H1 (cell line): ENCODE measurements around the gene RNF26. TPM values are rescaled to one million over a fixed set of nuclear protein-coding genes. Genes with fewer than 3 reads are reported as not detected.

Source experiments
- CTCF ChIA-PET: fragments of 300-600 bp; sonication (Branson Sonifier 250); formaldehyde crosslinking; loops from one replicate; lab custom pipeline; 2021; ENCODE audit not compliant: partially characterized antibody; lab: Charles Lee
- POLR2A ChIA-PET: fragments of 300-600 bp; sonication (Branson Sonifier 250); formaldehyde crosslinking; loops from one replicate; lab custom pipeline; 2021; ENCODE audit warnings: inconsistent platforms; ENCODE audit not compliant: partially characterized antibody; lab: Charles Lee
- DNase-seq, 2 experiments: peaks; one replicate each; pipeline versions ENCODE4 v3.0.0 to v3.0.0-alpha.2; 2010 to 2022; ENCODE audit warnings: low spot score in 2 of 2, low read depth in 1 of 2, mixed read lengths in 1 of 2
- FAIRE-seq: peaks from 2 replicates; lab custom pipeline; 2011; peaks lifted over from hg19 to GRCh38; lab: Jason Lieb, UNC
- H2AFZ ChIP-seq: 2 replicates; pipeline ENCODE4 v1.8.1; 2012; ENCODE audit warnings: low read length, inconsistent platforms
- H2AK5ac ChIP-seq: 2 replicates; pipeline ENCODE4 v1.6.1; 2013; ENCODE audit warnings: low read depth, low read length
- H2BK120ac ChIP-seq: replicated peaks from 2 replicates; pipeline ENCODE3; 2013; ENCODE audit warnings: low read depth, low read length, inconsistent platforms
- H2BK12ac ChIP-seq: 2 replicates; pipeline ENCODE4 v1.6.1; 2013; ENCODE audit warnings: low read depth, low read length
- H2BK15ac ChIP-seq: 2 replicates; pipeline ENCODE4 v1.6.1; 2013; ENCODE audit warnings: low read length
- H2BK20ac ChIP-seq: 2 replicates; pipeline ENCODE4 v1.6.1; 2013; ENCODE audit warnings: low read length
- H2BK5ac ChIP-seq: 2 replicates; pipeline ENCODE4 v1.6.1; 2013; ENCODE audit warnings: low read depth, low read length
- H3K14ac ChIP-seq: 2 replicates; pipeline ENCODE4 v1.6.1; 2013; ENCODE audit warnings: inconsistent platforms; ENCODE audit not compliant: insufficient read length
- H3K18ac ChIP-seq: 2 replicates; pipeline ENCODE4 v1.6.1; 2013; ENCODE audit warnings: low read length; ENCODE audit errors: extremely low read depth
- H3K23ac ChIP-seq: 2 replicates; pipeline ENCODE4 v1.6.1; 2013; ENCODE audit warnings: inconsistent platforms; ENCODE audit not compliant: insufficient read length
- H3K23me2 ChIP-seq: 2 replicates; pipeline ENCODE4 v1.6.1; 2013; ENCODE audit warnings: low read depth, low read length
- H3K27ac ChIP-seq: 2 replicates; pipeline ENCODE4 v1.6.1; 2011; ENCODE audit warnings: low read depth, low read length, inconsistent platforms
- H3K27me3 ChIP-seq, 4 experiments: replicated peaks in 1 of 4; 1 replicate in 1 of 4; 2 replicates in 3 of 4; pipeline versions ENCODE4 v1.6.1 to v1.8.1; 2011 to 2013; ENCODE audit warnings: low read length in 3 of 4, mild to moderate bottlenecking in 3 of 4, inconsistent platforms in 2 of 4, mixed read lengths in 2 of 4, moderate library complexity in 1 of 4; ENCODE audit not compliant: control insufficient read depth in 3 of 4, insufficient read depth in 3 of 4; ENCODE audit errors: extremely low read depth in 1 of 4
- H3K36me3 ChIP-seq, 4 experiments: 2 replicates each; pipeline versions ENCODE4 v1.6.1 to v1.8.1; 2011 to 2013; ENCODE audit warnings: mild to moderate bottlenecking in 4 of 4, low read length in 3 of 4, moderate library complexity in 2 of 4, control low read depth in 1 of 4, inconsistent platforms in 1 of 4; ENCODE audit not compliant: insufficient read depth in 4 of 4, control insufficient read depth in 2 of 4
- H3K4ac ChIP-seq: replicated peaks from 2 replicates; pipeline ENCODE3; 2013; ENCODE audit warnings: low read length, low read depth, mixed read lengths, inconsistent platforms; ENCODE audit not compliant: insufficient read length
- H3K4me1 ChIP-seq, 4 experiments: replicated peaks in 1 of 4; 1 replicate in 1 of 4; 2 replicates in 3 of 4; pipeline versions ENCODE4 v1.6.1 to v1.8.1; 2011 to 2013; ENCODE audit warnings: low read length in 3 of 4, inconsistent platforms in 2 of 4, mixed read lengths in 1 of 4; ENCODE audit not compliant: insufficient read depth in 4 of 4, control insufficient read depth in 3 of 4
- H3K4me2 ChIP-seq, 2 experiments: 2 replicates each; pipeline versions ENCODE4 v1.6.1 to v1.8.1; 2011 to 2013; ENCODE audit warnings: low read depth in 2 of 2, low read length in 2 of 2, control low read depth in 1 of 2, inconsistent platforms in 1 of 2, mild to moderate bottlenecking in 1 of 2; ENCODE audit not compliant: insufficient read depth in 1 of 2
- H3K4me3 ChIP-seq, 4 experiments: fragments of 200-600, 300-600 bp in 1 of 4; sonication (generic), shearing (Covaris generic), sonication (Bioruptor Twin) in 1 of 4; 2 replicates each; pipeline versions ENCODE4 v1.5.1 to v1.8.1; 2011 to 2016; ENCODE audit warnings: low read length in 4 of 4, low read depth in 3 of 4, control low read depth in 2 of 4, inconsistent platforms in 2 of 4, mild to moderate bottlenecking in 2 of 4, mixed read lengths in 1 of 4, moderate library complexity in 1 of 4; ENCODE audit not compliant: insufficient read depth in 2 of 4; ENCODE audit errors: extremely low read depth in 1 of 4
- H3K56ac ChIP-seq: replicated peaks from 2 replicates; pipeline ENCODE3; 2013; ENCODE audit warnings: low read depth, mild to moderate bottlenecking, mixed read lengths, low read length, inconsistent platforms; ENCODE audit not compliant: insufficient read length
- H3K79me1 ChIP-seq: 2 replicates; pipeline ENCODE4 v1.6.1; 2013; ENCODE audit warnings: low read depth, low read length, control low read depth
- H3K79me2 ChIP-seq, 2 experiments: 2 replicates each; pipeline versions ENCODE4 v1.6.1 to v1.8.1; 2012 to 2013; ENCODE audit warnings: low read length in 2 of 2, mild to moderate bottlenecking in 2 of 2, inconsistent platforms in 1 of 2; ENCODE audit not compliant: insufficient read depth in 2 of 2, control insufficient read depth in 1 of 2
- H3K9ac ChIP-seq, 4 experiments: replicated peaks in 1 of 4; 1 replicate in 1 of 4; 2 replicates in 3 of 4; pipeline versions ENCODE4 v1.6.1 to v1.8.1; 2011 to 2013; ENCODE audit warnings: low read depth in 3 of 4, low read length in 3 of 4, control low read depth in 2 of 4, mild to moderate bottlenecking in 2 of 4, moderate library complexity in 2 of 4, inconsistent platforms in 1 of 4; ENCODE audit errors: extremely low read depth in 1 of 4
- H3K9me3 ChIP-seq, 2 experiments: 2 replicates each; pipeline versions ENCODE4 v1.6.1 to v1.8.1; 2012 to 2013; ENCODE audit warnings: mild to moderate bottlenecking in 2 of 2, moderate library complexity in 2 of 2, control low read depth in 1 of 2, inconsistent platforms in 1 of 2, low read depth in 1 of 2, low read length in 1 of 2, mixed read lengths in 1 of 2; ENCODE audit not compliant: insufficient read depth in 2 of 2
- H4K20me1 ChIP-seq, 2 experiments: replicated peaks in 1 of 2; 2 replicates each; pipeline versions ENCODE3 to v1.8.1; 2011 to 2013; ENCODE audit warnings: inconsistent platforms in 2 of 2, low read length in 2 of 2, mild to moderate bottlenecking in 1 of 2; ENCODE audit not compliant: insufficient read depth in 2 of 2, control insufficient read depth in 1 of 2
- H4K5ac ChIP-seq: 2 replicates; pipeline ENCODE4 v1.6.1; 2013; ENCODE audit warnings: low read length, low read depth, mixed read lengths, inconsistent platforms; ENCODE audit not compliant: insufficient read length
- H4K8ac ChIP-seq: 2 replicates; pipeline ENCODE4 v1.8.0; 2013; ENCODE audit warnings: mild to moderate bottlenecking, moderate library complexity, low read length, inconsistent platforms; ENCODE audit not compliant: insufficient read depth; ENCODE audit errors: extremely low read depth
- H4K91ac ChIP-seq: replicated peaks from 2 replicates; pipeline ENCODE3; 2013; ENCODE audit warnings: low read length, mixed read lengths, inconsistent platforms; ENCODE audit not compliant: insufficient read length
- BACH1 ChIP-seq: IDR thresholded peaks from 2 replicates; pipeline ENCODE4 v1.6.1; 2012; ENCODE audit warnings: low read length, improper control_type of control experiment
- CEBPB ChIP-seq: IDR thresholded peaks from 2 replicates; pipeline ENCODE4 v1.6.1; 2012; ENCODE audit warnings: low read depth, low read length
- CHD1 ChIP-seq: IDR thresholded peaks from 2 replicates; pipeline ENCODE4 v1.6.1; 2012; ENCODE audit warnings: low read depth, low read length, improper control_type of control experiment
- CTCF ChIP-seq, 3 experiments: IDR thresholded peaks; 1 replicate in 2 of 3; 2 replicates in 1 of 3; pipeline versions ENCODE4 v1.5.1 to v1.6.1; 2011; ENCODE audit warnings: low read length in 3 of 3, mild to moderate bottlenecking in 3 of 3, inconsistent platforms in 2 of 3, low read depth in 1 of 3, moderate library complexity in 1 of 3; ENCODE audit not compliant: insufficient read depth in 1 of 3; ENCODE audit errors: control extremely low read depth in 1 of 3
- EZH2 ChIP-seq: fragments of 200-600 bp; sonication (generic); IDR thresholded peaks from 2 replicates; pipeline ENCODE4 v1.7.1; 2012; ENCODE audit warnings: low read depth, mild to moderate bottlenecking, moderate library complexity, low read length, inconsistent platforms; ENCODE audit not compliant: severe bottlenecking
- GABPA ChIP-seq: IDR thresholded peaks from 2 replicates; pipeline ENCODE4 v1.6.1; 2011; ENCODE audit warnings: mild to moderate bottlenecking, low read length, moderate library complexity, borderline replicate concordance; ENCODE audit not compliant: insufficient read depth
- SRF ChIP-seq: IDR thresholded peaks from 2 replicates; pipeline ENCODE4 v1.6.1; 2011; ENCODE audit warnings: mild to moderate bottlenecking, low read depth, low read length, moderate library complexity
- TBP ChIP-seq: IDR thresholded peaks from 2 replicates; pipeline ENCODE4 v1.6.1; 2011; ENCODE audit warnings: low read depth, low read length, improper control_type of control experiment
- WGBS, 2 experiments: shearing (Covaris generic) in 1 of 2; methylation state at CpG; one replicate each; pipeline versions ENCODE4 v1.1.6 to v1.1.7; 2013 to 2015; ENCODE audit warnings: low lambda C conversion rate in 2 of 2, mixed read lengths in 2 of 2, inconsistent platforms in 1 of 2, low coverage in 1 of 2, missing lambda C conversion rate in 1 of 2; ENCODE audit not compliant: insufficient replicate concordance in 2 of 2, insufficient coverage in 1 of 2, insufficient read length in 1 of 2; ENCODE audit errors: extremely low coverage in 1 of 2, missing lambda C conversion rate in 1 of 2; 5-methylcytosine and 5-hydroxymethylcytosine counted together
- polyA plus RNA-seq, 7 experiments: library from polyadenylated mRNA; depleted of rRNA in 3 of 7; stranded (reverse) in 5 of 7; unstranded in 2 of 7; fragments of >200 nt in 5 of 7; fragments of 200-250 nt in 2 of 7; gene quantifications; 1 replicate in 5 of 7; 2 replicates in 1 of 7; 4 replicates in 1 of 7; pipeline versions ENCODE4 v1.2.1 to v1.2.3, GENCODE V29; 2011 to 2013; ENCODE audit warnings: missing spikeins in 2 of 7, mixed read lengths in 2 of 7
- total RNA-seq: library from RNA; stranded (reverse); fragmentation: NEBNext Ultra II Directional; extraction: Animal tissue kit (Norgen Biotek cat#: 25700); gene quantifications from 2 replicates; pipeline ENCODE4 v1.2.1, GENCODE V29; 2021

RNF26 gene
- total and polyA plus RNA-seq, 2 of the 8 experiments (the other 6 are each of a cell fraction or from before 2014, with no cell fraction given) = 82.7 to 84.0 TPM

GRCh38 chr11:119377112-119377901 is 43.0 kb downstream of the RNF26 start:
- no peak for DNase-seq
- Histone ChIP-seq H3K4me2 (0 out of 4 replicates have a peak overlapping the region, but pooled peaks of 1 of the 2 experiments have one; percentile 45), H2BK20ac (0 out of 2 replicates have a peak overlapping the region, but pooled peaks have one; percentile 2), H2AK5ac (no peak overlapping the region), H3K14ac (no peak overlapping the region), H3K56ac (no peak overlapping the region), H3K27ac (peak overlapping the region; percentile 9; the same call in 1 of the 2 replicates), H3K79me2 (no peaks in the 10 kb centered on the region), H4K8ac (peak overlapping the region; percentile 45; the same call in 1 of the 2 replicates), H3K18ac (peak overlapping the region; percentile 43; the same call in 1 of the 2 replicates), H3K4me1 (peaks cover 9 to 59% (median 45%) of the 10 kb centered on the region in 4 experiments), H2BK15ac (peak overlapping the region; percentile 24), H3K9me3 (no peaks in the 10 kb centered on the region), H4K20me1 (peaks cover 0 to 4% of the 10 kb centered on the region in 2 experiments), H2BK12ac (peak overlapping the region; percentile 55; the same call in 1 of the 2 replicates), H2BK5ac (0 out of 2 replicates have a peak overlapping the region, but pooled peaks have one; percentile 54), H4K91ac (peak overlapping the region; percentile 71), H3K9ac (no peak overlapping the region), H3K23ac (no peak overlapping the region), H3K4me3 (no peak overlapping the region), H2BK120ac (no peak overlapping the region), H3K27me3 (peaks cover 0 to 12% (median 10%) of the 10 kb centered on the region in 4 experiments; a peak in 6 of 7 replicates), H3K36me3 (no peaks in the 10 kb centered on the region), H2AFZ (no peak overlapping the region), H3K4ac (peak overlapping the region; percentile 32), H4K5ac (no peak overlapping the region), H3K79me1 (no peaks in the 10 kb centered on the region), H3K23me2 (peaks cover 20% of the 10 kb centered on the region)
- ChIA-PET CTCF (interaction anchor here (0.6 to 26.3 kb wide), 15 partner anchors 7 to 867 kb away, joined by 3 to 474 read pairs (median 12); partner anchors contain the start of genes C1QTNF5, MFRP, THY1 and USP2), POLR2A (interaction anchor here (0.6 to 1.6 kb wide), 7 partner anchors 12 to 282 kb away, joined by 3 to 6 read pairs (median 4); partner anchors contain the start of genes C1QTNF5 and DPAGT1)
- 81% methylated on average over 12 of the region's 12 CpGs; no CpG with 5 or more reads in 1 of the 2 experiments for WGBS, 2 experiments
- no peak for TF ChIP-seq SRF
- no peak for TF ChIP-seq CEBPB
- TF ChIP-seq EZH2 = no peak
- TF ChIP-seq CHD1 = no peak
- no peak for TF ChIP-seq BACH1
- no peak for TF ChIP-seq GABPA
- TF ChIP-seq TBP = no peak
- TF ChIP-seq CTCF (IDR thresholded peaks at IDR 0.05; ENCODE audit: control extremely low read depth in 1 of 3, insufficient read depth in 1 of 3, low read depth in 1 of 3, low read length in 3 of 3) = no peak
- no peak for FAIRE-seq
